NCI-H524 treated with DMSO at 0.1 percent for 48 hours (cell line): ENCODE measurements around the gene ZP2.
"Not testable (repeated sequence)": the region's sequence is repeated elsewhere in the genome, so short reads cannot be mapped to it uniquely, and the experiment has no call there.

Source experiments
- DNase-seq: peaks from one replicate; lab custom pipeline; 2025; lab: John Stamatoyannopoulos, UW

ZP2 gene

DNA sequence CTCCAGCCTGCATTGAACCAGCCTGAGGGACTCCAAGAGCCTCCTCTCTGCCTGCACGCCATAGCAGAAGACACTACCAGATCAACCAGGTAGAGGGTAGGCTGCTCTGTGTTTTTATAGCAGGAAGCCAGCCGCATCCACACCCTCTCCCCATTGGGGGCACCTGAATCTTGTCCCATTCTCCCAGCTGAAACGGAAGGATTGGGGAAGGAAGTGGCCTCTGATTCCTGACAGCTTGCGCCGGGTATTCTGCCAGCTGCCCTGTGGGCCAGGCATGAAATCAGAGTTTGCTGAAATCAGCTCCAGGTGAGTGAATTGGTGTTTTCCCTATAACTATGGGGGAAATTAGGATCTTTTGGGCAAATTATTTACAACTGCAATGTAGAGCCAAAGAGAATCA lies at the start of gene ZP2:
Gene ZP2, minus strand, starts transcription at position 89 of the 400 bp plus-strand sequence. Its CDS starts 27 bp downstream, at position 62.
- DNase-seq: no peak

DNA sequence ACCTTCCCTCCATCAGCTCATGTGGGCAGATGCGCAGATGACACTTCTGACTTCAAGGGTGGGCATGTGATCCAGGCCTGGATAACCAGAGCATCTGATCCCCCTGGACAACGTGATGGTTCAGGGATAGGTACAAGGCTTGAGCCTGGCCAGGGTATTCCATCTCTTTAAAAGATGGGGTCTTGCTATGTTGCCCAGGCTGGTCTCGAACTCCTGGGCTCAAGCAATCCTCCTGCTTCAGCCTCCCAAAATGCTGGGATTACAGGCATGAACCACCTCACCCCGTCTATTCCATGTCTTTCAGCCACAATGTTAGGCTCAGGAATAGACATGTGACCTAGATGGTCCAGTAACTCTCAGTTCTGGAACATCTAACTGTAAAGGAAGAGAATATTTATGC lies 45.9 kb upstream of the ZP2 start:
- no peak for DNase-seq

DNA sequence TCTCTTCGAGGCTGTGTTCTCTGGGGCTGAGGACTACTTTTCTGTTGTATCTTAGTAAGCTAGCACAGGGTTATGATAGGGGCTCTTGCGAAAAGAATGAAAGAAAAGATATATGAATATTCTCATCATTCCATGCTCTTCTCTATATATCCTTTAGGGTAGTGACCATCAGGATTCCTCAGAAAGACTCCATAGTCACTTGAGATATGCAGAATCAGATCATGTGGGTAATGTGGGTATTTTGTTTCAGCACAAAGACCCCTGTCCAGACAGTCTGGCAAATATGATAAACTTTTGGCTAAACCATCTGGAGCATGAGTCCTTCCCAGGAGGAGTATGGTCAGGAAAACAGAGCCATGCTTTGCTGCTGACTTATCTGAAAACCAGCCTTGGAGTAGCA lies 45.3 kb upstream of the ZP2 start:
- DNase-seq: no peak

DNA sequence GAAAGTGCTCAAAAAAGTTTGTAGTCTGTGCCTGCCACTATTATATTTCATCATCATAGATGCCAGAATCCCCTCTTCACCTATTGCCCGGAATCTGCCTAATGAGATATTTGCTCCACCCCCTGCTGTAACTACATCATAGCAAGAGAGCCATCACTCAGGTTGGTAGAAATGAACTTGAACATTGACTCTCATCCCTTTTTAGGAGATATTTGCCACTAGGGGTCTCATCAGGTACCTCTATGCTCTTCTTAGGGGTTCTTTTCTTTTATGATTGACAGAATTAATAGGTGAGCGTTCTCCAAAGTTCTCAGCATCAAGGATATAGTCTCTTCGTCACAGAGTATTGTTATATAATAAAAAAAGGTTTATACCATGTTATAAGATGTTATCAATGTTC lies 42.1 kb upstream of the ZP2 start:
- no peak for DNase-seq

DNA sequence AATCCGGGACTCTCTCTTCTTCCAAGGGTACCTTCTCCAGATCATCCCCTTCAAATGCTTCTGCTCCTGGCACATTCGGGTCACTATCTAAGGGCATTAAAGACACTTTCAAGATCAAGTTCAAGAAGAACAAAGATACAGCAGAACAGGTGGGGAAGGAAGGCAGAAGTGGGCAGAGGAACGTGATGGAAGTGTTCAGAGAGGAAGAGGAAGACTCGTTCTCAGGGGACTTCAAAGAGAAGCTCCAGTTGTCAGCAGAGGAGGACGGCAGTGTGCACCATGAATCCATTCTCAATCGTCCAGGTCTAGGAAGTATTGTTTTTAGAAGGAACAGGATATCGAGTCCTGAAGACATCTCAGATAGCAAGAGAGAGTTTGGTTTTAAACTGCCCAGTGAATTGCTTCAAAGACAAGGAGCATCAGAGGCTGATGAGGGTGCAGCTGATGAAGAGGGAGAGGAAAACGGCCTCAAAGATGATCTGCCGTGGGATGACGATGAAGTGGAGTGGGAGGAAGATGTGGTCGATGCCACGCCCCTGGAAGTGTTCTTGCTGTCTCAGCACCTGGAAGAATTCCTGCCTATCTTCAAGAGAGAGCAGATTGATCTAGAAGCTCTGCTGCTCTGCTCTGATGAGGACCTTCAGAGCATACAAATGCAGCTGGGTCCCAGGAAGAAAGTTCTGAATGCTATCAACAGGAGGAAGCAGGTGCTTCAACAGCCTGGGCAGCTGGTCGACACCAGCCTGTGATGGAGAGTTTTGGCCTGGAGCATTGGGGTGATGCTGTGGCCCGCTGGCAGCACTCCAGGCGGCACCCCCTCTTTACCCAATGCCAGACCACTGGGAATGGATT lies 38.9 kb upstream of the ZP2 start:
- no peak for DNase-seq

DNA sequence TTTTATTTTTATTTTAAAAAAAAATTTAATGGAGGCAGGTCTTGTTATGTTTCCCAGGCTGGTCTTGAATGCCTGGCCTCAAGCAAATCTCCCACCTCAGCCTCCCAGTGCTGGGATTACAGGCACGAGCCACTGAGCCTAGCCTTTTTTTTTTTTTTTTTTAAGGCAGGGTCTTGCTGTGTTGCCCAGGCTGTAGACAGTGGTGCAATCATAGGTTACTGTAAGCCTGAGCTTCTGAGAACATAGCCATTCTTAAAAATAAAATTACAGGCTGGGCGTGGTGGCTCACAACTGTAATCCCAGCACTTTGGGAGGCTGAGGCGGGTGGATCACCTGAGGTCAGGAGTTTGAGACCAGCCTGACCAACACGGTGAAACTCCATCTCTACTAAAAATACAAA lies 36.8 kb upstream of the ZP2 start:
- DNase-seq: not testable (repeated sequence)

DNA sequence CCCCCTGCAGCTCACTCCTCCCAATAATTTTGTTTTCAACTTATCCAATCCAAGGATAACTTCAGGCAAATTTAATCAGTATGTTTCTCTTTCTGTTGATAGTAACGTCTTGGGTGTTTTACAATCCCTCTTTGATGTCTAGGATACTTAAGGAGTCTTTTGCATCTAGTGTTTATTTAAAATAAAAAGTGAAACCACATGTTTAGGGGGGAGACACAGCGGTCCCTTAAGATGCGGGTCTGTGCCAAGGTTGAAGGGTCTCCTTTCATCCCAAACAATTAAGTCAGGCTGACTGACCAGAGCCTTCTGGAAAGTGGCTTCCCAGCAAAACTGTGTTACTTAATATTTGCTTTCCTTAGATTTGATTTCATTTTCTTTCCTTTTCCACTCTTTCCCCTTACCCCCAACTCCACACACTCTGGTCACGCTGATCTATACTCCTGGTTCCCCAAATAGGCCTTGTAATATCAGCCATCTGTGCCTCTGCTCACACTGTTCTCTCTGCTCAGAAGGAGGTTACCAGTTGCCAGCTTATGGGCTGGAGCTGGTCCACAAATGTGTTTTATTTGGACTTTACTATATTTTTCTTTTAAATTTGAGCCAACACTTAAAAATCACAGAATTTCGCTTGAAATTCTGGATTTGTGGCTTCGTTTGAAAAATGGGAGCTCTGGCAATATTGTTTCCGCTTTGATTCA lies 33.3 kb upstream of the ZP2 start:
- no peak for DNase-seq

DNA sequence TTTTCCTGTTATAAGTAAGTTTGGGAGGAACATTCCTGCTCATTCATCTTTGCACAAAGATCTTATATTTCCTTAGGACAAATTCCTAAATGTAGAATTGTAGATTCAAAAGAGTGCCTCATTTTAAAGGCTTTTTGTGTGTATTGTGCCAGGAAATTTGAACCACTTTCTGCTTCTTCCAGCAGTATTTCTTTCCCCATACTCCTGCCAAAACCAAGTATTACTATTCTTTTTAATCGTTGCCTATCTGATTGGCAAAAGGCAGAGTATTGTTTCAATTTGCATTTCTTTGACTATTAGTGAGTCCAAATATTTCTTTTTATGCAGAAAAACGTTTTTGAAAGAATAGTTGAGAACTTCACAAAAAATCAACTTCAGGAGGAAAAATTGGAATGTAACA lies 31.4 kb upstream of the ZP2 start:
- no peak for DNase-seq

DNA sequence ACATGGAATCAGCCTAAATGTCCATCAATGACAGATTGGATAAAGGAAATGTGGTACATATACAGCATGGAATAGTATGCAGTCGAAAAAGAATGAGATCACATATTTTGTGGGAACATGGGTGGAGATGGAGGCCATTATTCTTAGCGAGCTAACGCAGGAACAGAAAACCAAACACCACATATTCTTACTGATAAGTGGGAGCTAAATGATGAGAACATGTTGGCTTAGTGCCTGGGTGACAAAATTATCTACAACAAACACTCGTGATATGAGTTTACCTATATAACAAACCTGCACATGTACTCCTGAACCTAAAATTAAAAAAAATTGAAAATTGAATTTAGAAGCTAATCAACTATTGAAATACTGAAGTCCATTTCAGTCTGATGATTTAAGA lies 28.3 kb upstream of the ZP2 start:
- no peak for DNase-seq

DNA sequence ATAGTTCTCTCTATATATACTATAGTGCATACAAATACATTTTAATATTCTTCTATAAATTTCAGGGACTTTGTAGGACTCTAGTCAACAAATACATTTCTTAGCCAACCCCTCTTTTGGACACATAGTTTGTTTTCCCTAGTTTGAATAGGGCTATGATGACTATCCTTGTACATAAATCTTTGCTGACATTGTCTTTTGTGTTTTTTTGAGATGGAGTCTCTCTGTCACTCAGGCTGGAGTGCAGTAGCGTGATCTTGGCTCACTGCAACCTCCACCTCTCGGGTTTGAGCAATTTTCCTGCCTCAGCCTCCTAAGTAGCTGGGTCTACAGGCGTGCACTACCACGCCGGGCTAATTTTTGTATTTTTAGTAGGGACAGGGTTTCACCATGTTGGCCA lies 25.5 kb upstream of the ZP2 start:
- no peak for DNase-seq

DNA sequence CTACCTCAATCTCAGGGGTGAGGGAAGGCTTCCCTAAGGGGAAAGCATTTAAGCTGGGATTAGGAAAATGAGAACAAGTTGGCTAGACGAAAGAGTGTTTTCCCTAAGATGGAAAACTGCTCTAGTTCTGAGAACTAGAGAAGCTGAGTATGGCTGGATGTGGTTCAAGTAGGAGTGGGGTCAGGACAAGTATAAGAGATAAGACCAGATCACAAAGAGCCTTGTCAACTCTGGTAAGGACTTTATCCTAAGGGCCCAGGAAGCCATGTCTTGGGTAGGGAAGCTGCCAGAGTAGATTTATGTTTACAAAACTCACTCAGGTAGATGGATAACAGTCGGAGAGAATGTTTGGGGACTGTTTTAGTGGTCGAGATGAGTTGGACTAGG lies 23.8 kb upstream of the ZP2 start:
- no peak for DNase-seq

DNA sequence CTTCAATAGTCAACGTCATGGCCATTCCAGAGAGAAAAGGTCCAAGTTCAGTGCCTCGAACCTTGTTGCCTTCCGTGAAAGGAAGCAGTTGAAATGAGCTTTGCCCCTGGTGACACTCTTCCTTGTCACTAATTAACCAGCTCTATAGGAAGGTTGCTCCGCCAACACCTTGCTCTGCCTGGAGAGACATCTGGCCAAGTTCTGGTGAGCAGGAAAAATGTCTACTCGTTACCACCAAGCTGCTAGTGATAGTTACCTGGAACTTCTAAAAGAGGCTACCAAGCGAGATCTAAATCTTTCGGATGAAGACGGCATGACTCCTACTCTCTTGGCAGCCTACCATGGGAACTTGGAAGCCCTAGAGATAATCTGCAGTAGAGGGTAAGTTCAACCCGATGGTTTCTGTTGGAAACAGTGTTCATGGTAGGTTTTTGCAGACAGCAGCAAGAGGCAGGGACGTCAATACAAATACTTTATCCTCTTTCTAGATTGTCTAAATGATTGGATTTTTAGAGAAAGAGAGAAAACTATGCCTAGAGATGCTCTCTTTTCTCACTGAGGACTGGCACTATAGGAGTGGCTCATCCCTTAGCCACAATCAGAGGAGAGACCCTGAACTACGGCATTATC lies 22.3 kb upstream of the ZP2 start, which contains the start of gene ANKS4B:
Gene ANKS4B, plus strand, starts transcription at position 179 of the 630 bp plus-strand sequence. Its CDS starts 39 bp downstream, at position 218.
- DNase-seq: no peak

DNA sequence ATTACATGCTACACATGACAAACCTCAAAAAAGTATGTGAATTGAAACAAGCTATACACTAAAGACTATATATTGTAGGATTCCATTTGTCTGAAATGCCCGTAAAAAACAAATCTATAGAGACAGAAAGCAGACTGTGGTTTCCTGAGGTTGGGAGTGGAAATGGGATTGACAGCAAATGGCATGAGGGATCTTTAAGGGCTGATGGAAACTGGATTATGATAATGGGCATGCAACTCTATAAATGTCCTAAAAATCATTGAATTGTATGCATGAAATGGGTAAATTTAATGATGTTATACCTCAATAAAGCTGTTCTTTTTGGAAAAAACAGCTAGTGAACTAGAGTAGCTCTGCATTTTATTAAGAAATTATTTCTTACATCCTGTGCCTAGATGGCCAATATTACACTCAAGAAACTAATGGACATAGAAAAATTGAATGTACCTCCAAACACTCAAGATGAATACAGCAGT lies 21.7 kb upstream of the ZP2 start:
- DNase-seq: no peak

DNA sequence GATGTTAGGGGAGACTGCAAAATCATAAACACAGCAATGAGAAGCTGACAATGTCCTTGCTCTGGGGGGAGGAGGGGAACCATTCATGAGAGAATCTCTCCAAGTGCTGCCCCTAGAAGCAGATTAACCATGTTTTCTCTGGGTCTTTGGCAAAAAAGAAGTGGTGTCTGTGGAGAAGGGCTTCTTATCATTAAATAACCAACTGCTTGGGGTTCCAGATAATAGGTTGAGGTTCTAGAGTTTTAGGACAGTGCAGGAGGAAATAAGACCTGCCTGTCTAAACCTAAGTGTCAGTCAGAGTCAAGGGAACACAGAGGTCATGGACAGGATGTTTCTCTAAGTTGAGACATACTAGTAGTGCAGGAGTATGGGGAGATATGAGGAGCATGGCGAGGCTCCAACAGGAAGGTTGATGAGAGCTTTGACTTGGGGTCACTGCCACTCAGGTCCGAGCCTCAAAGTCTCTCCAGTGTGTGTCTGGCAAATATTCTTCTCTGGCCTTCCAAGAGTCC lies 17.0 kb upstream of the ZP2 start:
- DNase-seq: no peak

DNA sequence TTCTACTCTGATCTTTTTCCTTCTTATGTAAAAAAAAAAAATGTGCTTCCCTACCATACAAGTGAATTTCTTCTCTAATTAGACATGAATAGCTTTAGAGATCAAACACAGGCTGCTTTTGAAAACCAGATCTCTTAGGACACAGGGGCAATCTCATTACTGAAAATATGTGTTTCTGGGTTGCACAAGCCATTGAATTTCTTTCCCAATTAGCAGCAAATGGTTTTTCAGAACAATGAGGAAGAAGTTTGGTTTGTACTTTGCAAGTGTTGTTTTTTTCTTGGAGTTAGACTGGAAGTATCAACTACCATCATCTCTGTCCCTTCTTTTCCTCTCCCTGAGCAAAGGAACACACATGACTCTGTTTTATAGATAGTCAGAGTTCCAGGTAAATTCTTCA lies 16.5 kb upstream of the ZP2 start:
- DNase-seq: no peak

DNA sequence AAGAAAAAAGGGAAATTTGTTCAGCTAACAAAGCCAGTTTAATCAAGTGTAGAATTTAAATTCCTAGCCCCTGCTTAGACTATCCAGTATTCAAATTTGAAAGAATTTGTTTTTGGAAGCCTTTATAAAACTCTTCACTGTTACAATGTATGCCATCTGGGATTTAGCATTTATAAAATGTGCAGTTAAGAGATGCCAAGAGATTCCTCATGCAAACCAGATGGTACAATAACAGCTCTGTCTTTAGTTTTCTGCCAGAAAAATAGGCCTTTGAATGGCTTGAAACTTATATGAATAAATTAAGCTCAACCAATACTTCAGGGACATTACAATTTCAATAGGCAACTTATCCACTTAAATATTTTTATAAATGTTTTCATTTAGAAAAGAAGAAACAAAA lies 15.4 kb upstream of the ZP2 start:
- DNase-seq: no peak

DNA sequence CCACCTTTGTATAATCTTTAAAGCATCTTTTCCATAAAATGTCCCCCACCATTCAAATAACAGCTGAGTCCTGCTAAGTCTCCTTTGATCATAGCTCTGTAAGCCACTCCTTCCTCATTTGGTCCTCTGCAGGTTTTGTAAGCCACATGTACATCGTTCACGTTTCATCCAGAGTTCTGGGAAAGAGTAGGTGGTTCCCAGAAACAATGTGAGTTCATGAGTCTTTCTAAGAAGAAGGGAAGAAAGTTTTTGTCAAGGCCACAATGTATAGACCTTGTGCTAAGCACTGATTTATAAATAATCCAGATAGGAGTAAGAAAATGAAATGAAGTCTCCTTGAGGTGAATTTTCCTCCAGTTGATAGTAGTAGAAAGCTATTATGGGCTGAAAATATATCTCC lies 13.4 kb upstream of the ZP2 start:
- DNase-seq: no peak

DNA sequence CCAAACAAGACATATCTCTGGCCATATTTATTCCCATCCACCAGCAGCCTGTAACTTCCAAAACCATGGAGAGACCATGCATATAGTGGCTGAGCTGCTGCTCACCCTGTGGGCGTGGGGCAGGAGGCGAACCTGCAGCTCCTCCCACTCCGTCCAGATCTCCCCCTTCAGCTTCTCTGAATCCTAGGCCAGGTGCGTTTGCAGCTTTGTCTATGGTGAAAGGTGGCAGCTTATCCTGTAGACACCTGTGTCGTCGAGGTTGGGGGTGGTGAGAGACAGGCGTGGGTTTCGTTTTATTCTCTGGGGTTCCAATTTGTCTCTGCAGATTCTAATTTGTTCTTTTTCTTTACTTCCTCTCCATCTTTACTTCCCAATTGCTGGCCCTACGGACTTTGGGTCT lies 12.4 kb upstream of the ZP2 start:
- DNase-seq: no peak

DNA sequence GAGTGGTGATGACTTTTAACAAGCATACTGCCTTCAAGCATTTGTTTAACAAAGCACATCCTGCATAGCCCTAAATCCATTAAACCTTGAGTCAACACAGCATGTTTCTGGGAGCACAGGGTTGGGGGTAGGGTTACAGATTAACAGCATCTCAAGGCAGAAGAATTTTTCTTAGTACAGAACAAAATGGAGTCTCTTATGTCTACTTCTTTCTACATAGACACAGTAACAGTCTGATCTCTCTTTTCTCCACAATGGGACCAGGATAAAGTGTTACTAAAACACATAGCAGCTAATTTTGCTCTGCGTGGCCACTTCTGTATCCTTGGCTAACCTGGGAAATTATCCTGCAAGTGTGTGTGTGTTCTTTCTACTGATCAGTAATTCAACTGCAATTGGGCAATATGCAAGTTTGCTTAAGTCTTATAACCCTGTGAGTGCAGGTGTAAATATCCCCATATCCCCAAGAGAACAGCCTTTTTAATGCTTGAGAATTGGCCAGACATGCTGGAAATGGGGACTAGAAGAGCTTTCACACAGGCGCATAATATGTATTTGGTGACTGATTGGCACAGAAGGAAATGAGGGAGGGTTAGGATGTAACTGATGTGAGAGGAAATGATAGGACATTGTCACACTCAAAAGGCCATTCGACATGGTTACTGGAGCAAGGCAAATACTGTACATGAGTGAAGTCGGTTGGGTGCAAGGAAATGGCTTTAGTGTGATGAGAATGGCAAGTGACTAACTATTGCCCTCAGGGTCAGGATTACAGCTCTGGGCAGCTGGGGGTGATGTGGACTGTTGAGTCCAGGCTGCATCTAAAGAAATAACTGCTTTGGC lies 11.3 kb upstream of the ZP2 start:
- no peak for DNase-seq

DNA sequence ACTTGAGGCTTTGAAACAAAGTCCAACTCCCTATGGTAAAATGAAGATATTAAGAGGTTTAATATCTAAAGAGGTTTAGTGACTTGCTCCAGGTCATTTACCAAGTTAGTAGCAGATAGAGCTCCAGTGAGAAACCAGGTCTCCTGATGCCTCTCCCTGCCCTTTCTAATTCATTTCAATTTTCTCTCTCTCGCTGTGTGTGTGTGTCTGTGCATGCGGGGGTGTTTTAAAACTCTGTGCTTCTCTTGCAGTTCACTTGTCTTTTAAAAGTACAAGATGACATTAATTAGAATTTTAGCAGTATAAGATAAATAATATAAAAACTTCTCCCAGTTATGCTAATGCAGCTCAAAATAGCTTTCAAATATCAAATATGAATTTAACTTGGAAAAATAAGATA lies 8.2 kb upstream of the ZP2 start:
- no peak for DNase-seq

DNA sequence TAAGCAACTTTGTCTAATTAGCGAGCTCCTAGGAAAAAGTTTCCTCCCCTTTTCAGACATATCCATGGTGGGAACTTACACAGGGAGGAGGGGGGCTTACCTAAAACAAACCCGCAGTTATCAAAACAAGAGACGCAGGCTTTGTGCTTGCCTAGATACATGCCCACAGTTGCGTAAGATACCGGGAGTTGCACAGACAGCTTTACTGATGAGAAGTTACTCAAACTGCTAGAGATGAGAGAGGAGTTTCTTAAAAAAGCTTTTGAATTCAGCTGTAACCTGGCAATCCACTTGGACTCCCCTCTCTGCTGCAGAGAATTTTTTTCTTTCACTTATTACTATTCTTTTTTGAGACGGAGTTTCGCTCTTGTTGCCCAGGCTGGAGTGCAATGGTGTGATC lies 6.8 kb upstream of the ZP2 start:
- DNase-seq: no peak

DNA sequence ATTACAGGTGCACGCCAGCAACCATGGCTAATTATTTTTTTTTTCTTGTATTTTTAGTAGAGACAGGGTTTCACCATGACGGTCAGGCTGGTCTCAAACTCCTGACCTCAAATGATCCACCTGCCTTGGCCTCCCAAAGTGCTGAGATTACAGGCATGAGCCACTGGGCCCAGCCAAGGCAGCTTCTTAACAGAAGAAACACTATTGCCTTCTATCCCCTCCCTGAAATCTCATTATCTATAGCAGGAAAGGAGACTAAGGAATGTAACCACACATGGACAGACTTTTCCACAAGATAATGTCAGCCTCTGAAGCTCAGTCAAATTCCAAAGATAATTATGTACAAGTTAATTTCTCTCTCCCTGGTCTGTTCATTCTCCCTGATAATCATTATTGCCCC lies 5.7 kb upstream of the ZP2 start:
- no peak for DNase-seq
